ENCODE data around the gene KIF17. TPM values are rescaled to one million over a fixed set of nuclear protein-coding genes. Genes with fewer than 3 reads are reported as not detected.

KIF17 gene
- total and polyA plus RNA-seq, 4 experiments from 2014 or later, result not detected

- H3K27ac Mint-ChIP-seq, result peak overlapping the region in 1 of 7 donors; percentile 48
- H3K4me3 ChIP-seq (ENCODE audit: low read length in 2 of 2), result no peak overlapping the region
Measured at GRCh38 chr1:20727746-20728316, 10.0 kb upstream of the KIF17 start.

GRCh38 chr1:20726932-20727745 is 9.3 kb upstream of the KIF17 start:
- POLR2A ChIA-PET (ENCODE audit: partially characterized antibody), result interaction anchor here (0.5 to 1.5 kb wide), 2 partner anchors 24 to 59 kb away, joined by 3 to 4 read pairs; partner anchors contain the start of gene HP1BP3
- CTCF ChIA-PET (ENCODE audit: partially characterized antibody), result interaction anchor here (1.3 to 2.2 kb wide), 3 partner anchors 10 to 30 kb away, joined by 5 to 8 read pairs (median 5); partner anchors contain the start of gene KIF17
- no peak for DNase-seq
- H3K27me3 ChIP-seq (ENCODE audit: insufficient read depth, low read length), result no peaks in the 10 kb centered on the region
- no peaks in the 10 kb centered on the region for H3K36me3 ChIP-seq (ENCODE audit: insufficient read depth, low read length)
- H3K27ac ChIP-seq (ENCODE audit: low read depth, low read length), result no peak overlapping the region
- no peak overlapping the region for H3K4me3 Mint-ChIP-seq
- peaks cover 4 to 9% (median 4%) of the 10 kb centered on the region in 4 donors for H3K4me1 Mint-ChIP-seq
- H3K27me3 Mint-ChIP-seq, result peaks cover 2 to 15% of the 10 kb centered on the region in 2 donors
- H3K9me3 Mint-ChIP-seq, result peaks cover 0 to 2% (median 0%) of the 10 kb centered on the region in 8 donors
- no peaks in the 10 kb centered on the region for H3K9me3 ChIP-seq (ENCODE audit: control insufficient read depth in 1 of 2, low read length in 2 of 2)
- intact Hi-C loops (cut with micrococcal nuclease), result no loop called here
- H3K36me3 Mint-ChIP-seq, result no peaks in the 10 kb centered on the region
- H3K27ac Mint-ChIP-seq, result peak overlapping the region in 1 of 7 donors; percentile 48
- no peak overlapping the region for H3K4me3 ChIP-seq (ENCODE audit: low read length in 2 of 2)
- peaks cover under 1% of the 10 kb centered on the region for H3K4me1 ChIP-seq (ENCODE audit: insufficient read depth, low read length)

More at GRCh38 chr1:20727746-20728316, 10.0 kb upstream of the KIF17 start:
- no peaks in the 10 kb centered on the region for H3K36me3 ChIP-seq (ENCODE audit: insufficient read depth, low read length)
- H3K27ac ChIP-seq (ENCODE audit: low read depth, low read length), result no peak overlapping the region
- Mint-ChIP-seq H3K4me3 (no peak overlapping the region), H3K36me3 (peaks cover 0 to 2% of the 10 kb centered on the region in 2 donors), H3K27me3 (peaks cover 3 to 17% of the 10 kb centered on the region in 2 donors), H3K4me1 (peaks cover 4 to 16% (median 5%) of the 10 kb centered on the region in 4 donors), H3K9me3 (peaks cover 0 to 2% (median 0%) of the 10 kb centered on the region in 8 donors)
- intact Hi-C loops (cut with micrococcal nuclease), result no loop called here
- no peak for DNase-seq
- CTCF ChIA-PET (ENCODE audit: partially characterized antibody), result interaction anchor here (1.3 to 2.2 kb wide), 2 partner anchors 10 to 31 kb away, joined by 5 to 8 read pairs; partner anchors contain the start of gene KIF17
- no peaks in the 10 kb centered on the region for H3K9me3 ChIP-seq (ENCODE audit: control insufficient read depth in 1 of 2, low read length in 2 of 2)
- POLR2A ChIA-PET (ENCODE audit: partially characterized antibody), result interaction anchor here (1.5 kb wide), 1 partner anchor 59 kb away, joined by 4 read pairs; the partner anchor contains the start of gene HP1BP3
- no peaks in the 10 kb centered on the region for H3K27me3 ChIP-seq (ENCODE audit: insufficient read depth, low read length)
- H3K4me1 ChIP-seq (ENCODE audit: insufficient read depth, low read length), result peaks cover 7% of the 10 kb centered on the region

- no peaks in the 10 kb centered on the region for H3K36me3 ChIP-seq (ENCODE audit: insufficient read depth, low read length)
- H3K27me3 Mint-ChIP-seq, result peaks cover 2 to 13% of the 10 kb centered on the region in 2 donors
- H3K9me3 Mint-ChIP-seq, result peaks cover 0 to 2% (median 0%) of the 10 kb centered on the region in 8 donors
- no peak for DNase-seq
- H3K4me3 ChIP-seq (ENCODE audit: low read length in 2 of 2), result no peak overlapping the region
- intact Hi-C loops (cut with micrococcal nuclease), result no loop called here
- peaks cover 4 to 9% (median 4%) of the 10 kb centered on the region in 4 donors for H3K4me1 Mint-ChIP-seq
- H3K36me3 Mint-ChIP-seq, result no peaks in the 10 kb centered on the region
- H3K9me3 ChIP-seq (ENCODE audit: control insufficient read depth in 1 of 2, low read length in 2 of 2), result no peaks in the 10 kb centered on the region
- no peaks in the 10 kb centered on the region for H3K27me3 ChIP-seq (ENCODE audit: insufficient read depth, low read length)
- H3K4me3 Mint-ChIP-seq, result no peak overlapping the region
- no peak overlapping the region for H3K27ac ChIP-seq (ENCODE audit: low read depth, low read length)
- ChIA-PET POLR2A (ENCODE audit: partially characterized antibody) (interaction anchor here (0.5 kb wide), 1 partner anchor 25 kb away, joined by 3 read pairs; no protein-coding TSS in a partner anchor), CTCF (ENCODE audit: partially characterized antibody) (interaction anchor here (1.6 to 2.2 kb wide), 2 partner anchors 9 to 29 kb away, joined by 5 to 8 read pairs; partner anchors contain the start of gene KIF17)
- no peaks in the 10 kb centered on the region for H3K4me1 ChIP-seq (ENCODE audit: insufficient read depth, low read length)
- H3K27ac Mint-ChIP-seq, result no peak overlapping the region
Measured at GRCh38 chr1:20726118-20726911, 8.5 kb upstream of the KIF17 start.

GRCh38 chr1:20725189-20726117 is 7.6 kb upstream of the KIF17 start:
- Histone ChIP-seq H3K27ac (ENCODE audit: low read depth, low read length) (no peak overlapping the region), H3K36me3 (ENCODE audit: insufficient read depth, low read length) (no peaks in the 10 kb centered on the region), H3K27me3 (ENCODE audit: insufficient read depth, low read length) (no peaks in the 10 kb centered on the region), H3K9me3 (ENCODE audit: control insufficient read depth in 1 of 2, low read length in 2 of 2) (no peaks in the 10 kb centered on the region), H3K4me1 (ENCODE audit: insufficient read depth, low read length) (no peaks in the 10 kb centered on the region), H3K4me3 (ENCODE audit: low read length in 2 of 2) (no peak overlapping the region)
- intact Hi-C loops (cut with micrococcal nuclease), result no loop called here
- H3K9me3 Mint-ChIP-seq, result peaks cover 0 to 2% (median 0%) of the 10 kb centered on the region in 8 donors
- ChIA-PET CTCF (ENCODE audit: partially characterized antibody) (interaction anchor here (1.6 kb wide), 1 partner anchor 29 kb away, joined by 5 read pairs; no protein-coding TSS in a partner anchor), POLR2A (ENCODE audit: partially characterized antibody) (no interaction called here)
- H3K27ac Mint-ChIP-seq, result no peak overlapping the region
- peaks cover 4 to 8% (median 4%) of the 10 kb centered on the region in 4 donors for H3K4me1 Mint-ChIP-seq
- no peaks in the 10 kb centered on the region for H3K36me3 Mint-ChIP-seq
- H3K27me3 Mint-ChIP-seq, result peaks cover 2 to 12% of the 10 kb centered on the region in 2 donors
- DNase-seq, result no peak
- H3K4me3 Mint-ChIP-seq, result no peak overlapping the region

- H3K9me3 Mint-ChIP-seq, result peaks cover 0 to 2% (median 0%) of the 10 kb centered on the region in 8 donors
- peaks cover 2 to 8% of the 10 kb centered on the region in 2 donors for H3K27me3 Mint-ChIP-seq
- ChIA-PET CTCF (ENCODE audit: partially characterized antibody) (interaction anchor here (0.8 kb wide), 1 partner anchor 600 kb away, joined by 3 read pairs; no protein-coding TSS in a partner anchor), POLR2A (ENCODE audit: partially characterized antibody) (no interaction called here)
- H3K27ac Mint-ChIP-seq, result no peak overlapping the region
- no peaks in the 10 kb centered on the region for H3K4me1 ChIP-seq (ENCODE audit: insufficient read depth, low read length)
- no peaks in the 10 kb centered on the region for H3K36me3 ChIP-seq (ENCODE audit: insufficient read depth, low read length)
- no peaks in the 10 kb centered on the region for H3K4me1 Mint-ChIP-seq
- no peak overlapping the region for H3K4me3 ChIP-seq (ENCODE audit: low read length in 2 of 2)
- no peaks in the 10 kb centered on the region for H3K27me3 ChIP-seq (ENCODE audit: insufficient read depth, low read length)
- intact Hi-C loops (cut with micrococcal nuclease), result no loop called here
- no peaks in the 10 kb centered on the region for H3K36me3 Mint-ChIP-seq
- no peak overlapping the region for H3K27ac ChIP-seq (ENCODE audit: low read depth, low read length)
- no peak for DNase-seq
- no peaks in the 10 kb centered on the region for H3K9me3 ChIP-seq (ENCODE audit: control insufficient read depth in 1 of 2, low read length in 2 of 2)
- no peak overlapping the region for H3K4me3 Mint-ChIP-seq
Measured at GRCh38 chr1:20724364-20725188, 6.8 kb upstream of the KIF17 start.

Data from CD4-positive, alpha-beta memory T cell (primary cell).